Limb (tissue), 2 donors: ENCODE data around the gene ITPRIPL2.

Experiments
- DNase-seq, 2 donors: peaks; one replicate each; pipeline ENCODE4 v3.0.0-alpha.2; 2016; ENCODE audit errors: extremely low spot score in 2 of 2

The ITPRIPL2 gene

GRCh38 chr16:19093631-19094541 lies 19.9 kb upstream of the ITPRIPL2 start:
- no peak for DNase-seq

- no peak for DNase-seq
Measured at GRCh38 chr16:19094542-19095365, 19.0 kb upstream of the ITPRIPL2 start.

GRCh38 chr16:19095654-19096053 lies 18.1 kb upstream of the ITPRIPL2 start:
- no peak for DNase-seq

- no peak for DNase-seq
Measured at GRCh38 chr16:19098173-19098572, 15.6 kb upstream of the ITPRIPL2 start.

- no peak for DNase-seq
Measured at GRCh38 chr16:19102187-19102872, 11.4 kb upstream of the ITPRIPL2 start.

- DNase-seq: no peak
Measured at GRCh38 chr16:19104607-19105006, 9.2 kb upstream of the ITPRIPL2 start.

- no peak for DNase-seq
Measured at GRCh38 chr16:19105131-19105530, 8.6 kb upstream of the ITPRIPL2 start.

- DNase-seq: no peak
Measured at GRCh38 chr16:19105891-19106624, 7.7 kb upstream of the ITPRIPL2 start.

- no peak for DNase-seq
Measured at GRCh38 chr16:19106625-19107020, 7.1 kb upstream of the ITPRIPL2 start.

- no peak for DNase-seq
Measured at GRCh38 chr16:19108409-19109287, 5.1 kb upstream of the ITPRIPL2 start.

- no peak for DNase-seq
Measured at GRCh38 chr16:19109288-19109664, 4.5 kb upstream of the ITPRIPL2 start.

- DNase-seq: no peak
Measured at GRCh38 chr16:19110537-19111360, 3.0 kb upstream of the ITPRIPL2 start.

- no peak for DNase-seq
Measured at GRCh38 chr16:19112099-19112407, 1.7 kb upstream of the ITPRIPL2 start.

- peak in 1 of 2 donors; percentile 75 for DNase-seq
Measured at GRCh38 chr16:19114359-19115147, 789 bp downstream of the ITPRIPL2 start.

GRCh38 chr16:19115148-19116021 lies 1.6 kb downstream of the ITPRIPL2 start:
- DNase-seq: no peak

- DNase-seq: no peak
Measured at GRCh38 chr16:19116711-19117449, 3.1 kb downstream of the ITPRIPL2 start.

- no peak for DNase-seq
Measured at GRCh38 chr16:19118938-19119431, 5.2 kb downstream of the ITPRIPL2 start.
